ENCODE results near the gene LPIN1. TPM values are rescaled to one million over a fixed set of nuclear protein-coding genes. Genes with fewer than 3 reads are reported as not detected.

LPIN1 gene
- total RNA-seq, 1 experiment from 2014 or later: 38.5 TPM

DNA sequence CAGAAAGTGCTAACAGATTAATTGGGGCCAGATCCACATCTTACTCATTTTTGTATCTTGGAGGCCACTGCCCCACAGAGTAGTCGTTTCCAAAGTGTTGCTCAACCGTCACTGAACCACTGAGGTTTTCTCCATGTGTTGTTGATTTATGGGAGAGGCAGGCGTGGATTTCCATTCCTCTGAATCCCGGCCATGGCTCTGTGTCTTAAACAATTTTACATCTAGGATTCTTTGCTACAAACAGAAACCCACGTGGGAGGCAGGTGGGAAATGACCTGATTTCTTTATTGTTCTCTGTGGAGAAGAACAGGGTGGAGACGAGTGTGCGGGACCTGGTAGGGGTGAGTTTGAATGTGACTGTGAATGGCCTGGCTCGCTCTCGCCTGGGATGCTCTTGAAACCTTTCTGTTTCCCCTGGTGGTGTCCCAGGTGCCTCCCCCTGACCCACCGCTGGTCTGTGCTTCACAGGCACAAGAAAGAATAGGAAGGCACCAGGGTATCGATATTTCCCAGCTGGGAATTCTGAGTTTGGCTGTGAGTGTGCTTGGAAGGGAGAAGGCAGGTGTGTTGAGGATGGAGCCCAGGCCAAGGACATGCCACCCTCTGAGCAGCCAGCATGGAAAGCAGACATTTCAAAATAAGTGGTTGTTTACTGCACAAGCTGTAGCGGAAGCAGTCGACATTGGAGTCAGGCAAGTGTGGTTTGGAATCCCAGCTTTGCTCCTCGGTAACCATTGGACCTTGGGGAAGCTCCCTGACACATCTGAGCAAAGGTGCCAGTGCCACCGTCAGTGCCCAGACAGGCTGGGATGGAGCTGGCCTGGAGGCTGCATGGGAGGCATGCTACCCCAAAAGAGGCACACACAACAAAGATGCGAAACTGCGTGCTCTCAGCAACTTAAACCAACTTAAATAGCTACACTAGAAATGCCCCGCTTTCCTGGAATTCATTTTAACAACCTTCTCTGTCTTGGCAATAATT, 50.0 kb downstream of the LPIN1 start:
- CTCF ChIA-PET: no interaction called here
- intact Hi-C loops (cut with micrococcal nuclease; ENCODE audit: unreplicated experiment): no loop called here
- no peak for DNase-seq (ENCODE audit: low spot score)

DNA sequence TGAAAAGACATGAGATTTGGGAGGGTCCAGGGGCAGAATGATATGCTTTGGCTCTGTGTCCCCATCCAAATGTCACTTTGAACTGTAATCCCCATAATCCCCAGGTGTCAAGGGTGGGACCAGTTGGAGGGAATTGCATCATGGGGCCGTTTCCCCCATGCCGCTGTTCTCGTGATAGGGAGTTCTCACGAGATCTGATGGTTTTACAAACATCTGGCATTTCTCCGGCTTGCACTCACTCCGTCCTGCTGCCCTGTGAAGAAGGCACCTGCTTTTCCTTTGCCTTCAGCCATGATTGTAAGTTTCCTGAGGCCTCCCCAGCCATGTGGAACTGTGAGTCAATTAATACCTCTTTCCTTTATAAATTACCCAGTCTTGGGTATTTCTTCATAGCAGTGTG, 51.4 kb downstream of the LPIN1 start:
- peaks cover 45% of the 10 kb centered on the region for H3K36me3 ChIP-seq (ENCODE audit: insufficient read depth, low read length, poor library complexity, severe bottlenecking)
- no peak overlapping the region for H3K27ac ChIP-seq (ENCODE audit: low read depth, low read length, poor library complexity, severe bottlenecking)
- no peaks in the 10 kb centered on the region for H3K4me1 ChIP-seq (ENCODE audit: insufficient read depth, low read length, poor library complexity, severe bottlenecking)
- POLR2A ChIA-PET (ENCODE audit: low non-redundant PET): no interaction called here
- DNase-seq (ENCODE audit: low spot score): no peak
- intact Hi-C loops (cut with micrococcal nuclease; ENCODE audit: unreplicated experiment): no loop called here
- no TSS peak for BruUV-seq (replicated peaks)
- no peak for TF ChIP-seq EZH2 (IDR thresholded peaks at IDR 0.05; ENCODE audit: borderline replicate concordance, low read depth, low read length, poor library complexity, severe bottlenecking)
- TF ChIP-seq, protein P1, sequence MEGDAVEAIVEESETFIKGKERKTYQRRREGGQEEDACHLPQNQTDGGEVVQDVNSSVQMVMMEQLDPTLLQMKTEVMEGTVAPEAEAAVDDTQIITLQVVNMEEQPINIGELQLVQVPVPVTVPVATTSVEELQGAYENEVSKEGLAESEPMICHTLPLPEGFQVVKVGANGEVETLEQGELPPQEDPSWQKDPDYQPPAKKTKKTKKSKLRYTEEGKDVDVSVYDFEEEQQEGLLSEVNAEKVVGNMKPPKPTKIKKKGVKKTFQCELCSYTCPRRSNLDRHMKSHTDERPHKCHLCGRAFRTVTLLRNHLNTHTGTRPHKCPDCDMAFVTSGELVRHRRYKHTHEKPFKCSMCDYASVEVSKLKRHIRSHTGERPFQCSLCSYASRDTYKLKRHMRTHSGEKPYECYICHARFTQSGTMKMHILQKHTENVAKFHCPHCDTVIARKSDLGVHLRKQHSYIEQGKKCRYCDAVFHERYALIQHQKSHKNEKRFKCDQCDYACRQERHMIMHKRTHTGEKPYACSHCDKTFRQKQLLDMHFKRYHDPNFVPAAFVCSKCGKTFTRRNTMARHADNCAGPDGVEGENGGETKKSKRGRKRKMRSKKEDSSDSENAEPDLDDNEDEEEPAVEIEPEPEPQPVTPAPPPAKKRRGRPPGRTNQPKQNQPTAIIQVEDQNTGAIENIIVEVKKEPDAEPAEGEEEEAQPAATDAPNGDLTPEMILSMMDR (conservative IDR thresholded peaks at IDR 0.05; ENCODE audit: low read depth, low read length): no peak
- H3K4me3 ChIP-seq (ENCODE audit: low read depth, low read length, poor library complexity, severe bottlenecking): no peak overlapping the region
- CTCF ChIA-PET: no interaction called here
- H3K9me3 ChIP-seq (ENCODE audit: low read depth, low read length, poor library complexity, severe bottlenecking): no peaks in the 10 kb centered on the region
- H3K27me3 ChIP-seq (replicated peaks; ENCODE audit: insufficient read depth, low read depth, low read length, poor library complexity): no peaks in the 10 kb centered on the region

More for the DNA sequence above, 50.0 kb downstream of the LPIN1 start:
- no peak overlapping the region for H3K4me3 ChIP-seq (ENCODE audit: low read depth, low read length, poor library complexity, severe bottlenecking)
- H3K27me3 ChIP-seq (replicated peaks; ENCODE audit: insufficient read depth, low read depth, low read length, poor library complexity): no peaks in the 10 kb centered on the region
- no peaks in the 10 kb centered on the region for H3K4me1 ChIP-seq (ENCODE audit: insufficient read depth, low read length, poor library complexity, severe bottlenecking)
- no peak for TF ChIP-seq EZH2 (IDR thresholded peaks at IDR 0.05; ENCODE audit: borderline replicate concordance, low read depth, low read length, poor library complexity, severe bottlenecking)
- TF ChIP-seq, protein P1 (conservative IDR thresholded peaks at IDR 0.05; ENCODE audit: low read depth, low read length): no peak
- no peak overlapping the region for H3K27ac ChIP-seq (ENCODE audit: low read depth, low read length, poor library complexity, severe bottlenecking)
- H3K36me3 ChIP-seq (ENCODE audit: insufficient read depth, low read length, poor library complexity, severe bottlenecking): peaks cover 55% of the 10 kb centered on the region
- POLR2A ChIA-PET (ENCODE audit: low non-redundant PET): no interaction called here
- H3K9me3 ChIP-seq (ENCODE audit: low read depth, low read length, poor library complexity, severe bottlenecking): no peaks in the 10 kb centered on the region
- BruUV-seq (replicated peaks): no TSS peak

GRCh38 chr2:11798701-11799435, 52.4 kb downstream of the LPIN1 start:
- Histone ChIP-seq H3K36me3 (ENCODE audit: insufficient read depth, low read length, poor library complexity, severe bottlenecking) (peaks cover 45% of the 10 kb centered on the region), H3K27ac (ENCODE audit: low read depth, low read length, poor library complexity, severe bottlenecking) (no peak overlapping the region), H3K4me1 (ENCODE audit: insufficient read depth, low read length, poor library complexity, severe bottlenecking) (no peaks in the 10 kb centered on the region), H3K27me3 (replicated peaks; ENCODE audit: insufficient read depth, low read depth, low read length, poor library complexity) (no peaks in the 10 kb centered on the region), H3K4me3 (ENCODE audit: low read depth, low read length, poor library complexity, severe bottlenecking) (no peak overlapping the region), H3K9me3 (ENCODE audit: low read depth, low read length, poor library complexity, severe bottlenecking) (no peaks in the 10 kb centered on the region)
- ChIA-PET CTCF (no interaction called here), POLR2A (ENCODE audit: low non-redundant PET) (no interaction called here)
- DNase-seq (ENCODE audit: low spot score): no peak
- no peak for TF ChIP-seq EZH2 (IDR thresholded peaks at IDR 0.05; ENCODE audit: borderline replicate concordance, low read depth, low read length, poor library complexity, severe bottlenecking)
- TF ChIP-seq, protein P1 (conservative IDR thresholded peaks at IDR 0.05; ENCODE audit: low read depth, low read length): no peak
- intact Hi-C loops (cut with micrococcal nuclease; ENCODE audit: unreplicated experiment): no loop called here
- BruUV-seq (replicated peaks): no TSS peak
